Activated naive CD8-positive, alpha-beta T cell treated with anti-CD3 and anti-CD28 coated beads, Interleukin-2, amount 10 ng/mL, durations not matched to agents 7 days and 5 days (primary cell): ENCODE measurements around the gene SZRD1. TPM values are rescaled to one million over a fixed set of nuclear protein-coding genes. Genes with fewer than 3 reads are reported as not detected.
A peak's percentile ranks its signal among the peaks of the same experiment; 100 is the strongest.

Experiments
- ATAC-seq: fragments of 150-1000 bp; cut with Tn5 transposase; one replicate; pipeline ENCODE4 v1.10.0; 2021; ENCODE audit warnings: low read depth, moderate library complexity
- POLR2A ChIA-PET: fragments of 350-600 bp; sonication (Branson Sonifier 250); formaldehyde crosslinking; loops from one replicate; lab custom pipeline; 2021; ENCODE audit warnings: antibody characterized with exemption; lab: Charles Lee
- DNase-seq: peaks from one replicate; pipeline ENCODE4 v3.0.0; 2021
- H3K27ac Mint-ChIP-seq: one replicate; pipeline ENCODE4 v1.8.0; 2022; ENCODE audit warnings: mild to moderate bottlenecking, mixed read lengths
- H3K27me3 Mint-ChIP-seq: one replicate; pipeline ENCODE4 v1.8.0; 2022; ENCODE audit warnings: mild to moderate bottlenecking, moderate library complexity, mixed read lengths
- H3K36me3 Mint-ChIP-seq: one replicate; pipeline ENCODE4 v1.8.0; 2021; ENCODE audit warnings: mild to moderate bottlenecking, mixed read lengths
- H3K4me1 Mint-ChIP-seq: one replicate; pipeline ENCODE4 v1.8.0; 2021; ENCODE audit warnings: mixed read lengths
- H3K4me3 Mint-ChIP-seq: one replicate; pipeline ENCODE4 v1.8.0; 2022; ENCODE audit warnings: mild to moderate bottlenecking, moderate library complexity, mixed read lengths
- H3K9me3 Mint-ChIP-seq: one replicate; pipeline ENCODE4 v1.8.0; 2021; ENCODE audit warnings: mixed read lengths
- total RNA-seq, 2 experiments: library from RNA; stranded (reverse); gene quantifications; one replicate each; pipeline ENCODE4 v1.2.3, GENCODE V29; 2021

SZRD1 gene
- total RNA-seq, 2 experiments from 2014 or later, result 126 to 147 TPM

GRCh38 chr1:16440470-16441281, 73.6 kb downstream of the SZRD1 start, which contains the start of gene NECAP2:
TSS of gene NECAP2 (plus strand) at chr1:16440724. CDS start at chr1:16440762, 38 bp downstream.
- peak within 1 kb of the TSS; percentile 76 for H3K27ac Mint-ChIP-seq
- peak within 1 kb of the TSS; percentile 86 for H3K4me3 Mint-ChIP-seq
- POLR2A ChIA-PET, result interaction anchor here (0.6 to 2.8 kb wide), 13 partner anchors 10 to 464 kb away, joined by 3 to 28 read pairs (median 4); partner anchors contain the start of genes FBXO42, RNU1-1 and SZRD1
- peaks cover 25% of the 10 kb centered on the region for H3K4me1 Mint-ChIP-seq
- ATAC-seq (peak; percentile 89), DNase-seq (peak; percentile 96)
- H3K27me3 Mint-ChIP-seq, result no peaks in the 10 kb centered on the region
- H3K9me3 Mint-ChIP-seq, result no peaks in the 10 kb centered on the region
- H3K36me3 Mint-ChIP-seq, result peaks cover 12% of the 10 kb centered on the region

DNA sequence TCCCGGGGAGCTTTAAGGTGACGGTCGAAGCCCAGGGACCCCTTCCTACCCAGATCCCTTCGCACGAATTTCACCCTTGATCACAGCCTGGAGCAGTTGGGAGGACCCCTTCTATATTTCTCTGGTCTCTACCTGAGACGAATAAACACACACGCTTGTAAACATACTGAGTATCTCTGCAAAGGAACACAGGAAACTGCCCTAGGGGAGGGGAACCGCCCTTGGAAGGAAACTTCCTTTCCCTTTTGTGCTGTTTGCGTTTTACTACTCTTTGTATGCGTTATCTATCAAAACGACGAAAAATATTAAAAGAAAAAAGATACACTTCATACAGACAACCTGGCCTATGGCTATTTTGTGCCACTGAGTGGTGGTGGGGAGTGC, 74.2 kb downstream of the SZRD1 start:
- DNase-seq (no peak), ATAC-seq (peak; percentile 27)
- peaks cover 12% of the 10 kb centered on the region for H3K36me3 Mint-ChIP-seq
- no peaks in the 10 kb centered on the region for H3K9me3 Mint-ChIP-seq
- POLR2A ChIA-PET, result interaction anchor here (0.6 to 2.8 kb wide), 9 partner anchors 11 to 464 kb away, joined by 3 to 28 read pairs (median 4); partner anchors contain the start of gene SZRD1
- H3K4me1 Mint-ChIP-seq, result peaks cover 25% of the 10 kb centered on the region
- H3K4me3 Mint-ChIP-seq, result peak overlapping the region; percentile 86
- no peaks in the 10 kb centered on the region for H3K27me3 Mint-ChIP-seq
- peak overlapping the region; percentile 76 for H3K27ac Mint-ChIP-seq

DNA sequence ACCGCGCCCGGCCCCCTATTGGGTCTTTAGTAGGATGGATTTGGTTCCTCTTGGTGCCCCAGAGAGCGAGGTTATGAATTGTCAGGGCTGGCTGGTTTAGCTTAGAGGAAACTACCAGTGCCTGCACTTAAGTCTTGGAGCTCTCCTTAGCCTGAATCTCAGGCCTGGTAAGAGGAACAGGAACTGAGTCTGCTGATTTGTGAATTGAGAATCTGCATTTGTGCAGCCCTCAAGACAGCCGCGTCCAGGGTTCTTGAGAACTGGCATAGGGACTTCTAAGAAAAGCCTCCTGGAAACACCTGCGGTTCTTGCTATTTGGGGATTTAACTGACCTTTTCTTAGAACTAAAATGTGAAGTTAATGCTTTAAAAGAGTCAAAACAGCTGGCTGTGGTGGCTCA, 75.2 kb downstream of the SZRD1 start:
- POLR2A ChIA-PET, result interaction anchor here (1.0 to 1.9 kb wide), 3 partner anchors 21 to 71 kb away, joined by 3 to 7 read pairs (median 3); no protein-coding TSS in a partner anchor
- H3K27me3 Mint-ChIP-seq, result no peaks in the 10 kb centered on the region
- peaks cover 13% of the 10 kb centered on the region for H3K36me3 Mint-ChIP-seq
- no peak for DNase-seq
- peak overlapping the region; percentile 49 for H3K27ac Mint-ChIP-seq
- H3K9me3 Mint-ChIP-seq, result no peaks in the 10 kb centered on the region
- no peak for ATAC-seq
- peaks cover 25% of the 10 kb centered on the region for H3K4me1 Mint-ChIP-seq
- peak overlapping the region; percentile 86 for H3K4me3 Mint-ChIP-seq

DNA sequence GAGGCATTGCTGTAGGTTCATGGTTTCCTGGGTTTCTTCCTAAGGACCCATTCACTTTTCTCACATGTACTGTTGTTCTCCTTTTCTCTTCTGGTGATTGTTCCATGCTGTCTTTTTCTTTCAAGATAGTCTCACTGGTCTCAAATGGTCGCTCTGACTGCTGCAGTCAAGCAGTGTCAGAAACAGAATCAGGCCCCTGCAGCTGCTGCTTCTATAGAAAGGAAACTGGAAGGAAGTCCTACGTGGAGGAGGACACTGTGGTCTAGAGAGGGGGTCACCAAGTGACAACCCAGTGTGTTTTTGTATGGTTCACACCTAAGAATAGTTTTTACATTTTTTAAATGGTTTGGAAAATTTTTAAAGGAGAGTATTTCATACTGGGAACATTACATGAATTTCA, 75.9 kb downstream of the SZRD1 start:
- ATAC-seq (no peak), DNase-seq (no peak)
- POLR2A ChIA-PET, result interaction anchor here (1.0 to 1.9 kb wide), 2 partner anchors 22 to 71 kb away, joined by 3 to 7 read pairs; no protein-coding TSS in a partner anchor
- peak overlapping the region; percentile 68 for H3K4me3 Mint-ChIP-seq
- H3K4me1 Mint-ChIP-seq, result peaks cover 25% of the 10 kb centered on the region
- no peaks in the 10 kb centered on the region for H3K9me3 Mint-ChIP-seq
- no peaks in the 10 kb centered on the region for H3K27me3 Mint-ChIP-seq
- peaks cover 18% of the 10 kb centered on the region for H3K36me3 Mint-ChIP-seq
- peak overlapping the region; percentile 74 for H3K27ac Mint-ChIP-seq

DNA sequence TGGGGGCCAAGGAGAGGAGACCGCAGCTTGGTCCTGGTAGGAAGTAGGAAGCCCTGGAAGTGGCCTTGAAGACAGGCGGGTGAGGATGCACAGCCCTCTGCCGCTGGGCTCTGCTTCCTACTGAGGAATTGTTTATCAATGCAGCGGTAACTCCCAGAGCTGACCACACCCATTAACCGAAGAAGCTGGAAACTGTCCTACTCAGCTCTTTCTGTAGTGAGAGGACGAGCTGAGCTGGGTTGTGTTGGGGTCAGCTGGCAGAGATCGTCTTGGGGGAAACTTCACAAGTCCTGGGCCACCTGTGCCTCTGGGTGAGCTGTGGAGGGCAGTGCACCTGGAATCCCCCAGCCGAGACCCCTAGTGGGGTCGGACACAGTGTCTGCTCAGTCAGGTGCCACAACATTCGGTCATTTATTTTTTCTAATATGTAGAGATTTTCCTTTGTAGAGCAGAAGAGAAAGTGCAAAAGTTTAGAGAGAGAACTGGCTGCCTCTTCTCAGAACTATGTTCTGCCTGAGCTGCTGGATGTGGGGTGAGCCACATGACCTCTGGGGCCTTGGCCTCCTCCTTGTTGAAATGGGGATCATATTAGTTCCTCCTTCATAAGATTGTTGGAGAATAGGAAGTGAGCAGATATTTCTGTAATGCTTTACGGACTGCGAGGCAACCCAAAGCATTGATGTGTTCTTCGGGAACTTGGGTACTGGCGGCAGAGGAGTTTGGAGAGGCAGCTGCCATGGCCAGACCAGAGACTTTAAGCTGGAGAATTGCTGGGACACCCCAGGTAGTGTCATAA, 77.1 kb downstream of the SZRD1 start:
- DNase-seq (no peak), ATAC-seq (no peak)
- Mint-ChIP-seq H3K27ac (peak overlapping the region; percentile 40), H3K9me3 (no peaks in the 10 kb centered on the region), H3K4me1 (peaks cover 24% of the 10 kb centered on the region), H3K36me3 (peaks cover 22% of the 10 kb centered on the region), H3K27me3 (no peaks in the 10 kb centered on the region), H3K4me3 (no peak overlapping the region)
- POLR2A ChIA-PET, result interaction anchor here (0.8 to 1.9 kb wide), 2 partner anchors 23 to 77 kb away, joined by 3 to 7 read pairs; partner anchors contain the start of gene SZRD1

DNA sequence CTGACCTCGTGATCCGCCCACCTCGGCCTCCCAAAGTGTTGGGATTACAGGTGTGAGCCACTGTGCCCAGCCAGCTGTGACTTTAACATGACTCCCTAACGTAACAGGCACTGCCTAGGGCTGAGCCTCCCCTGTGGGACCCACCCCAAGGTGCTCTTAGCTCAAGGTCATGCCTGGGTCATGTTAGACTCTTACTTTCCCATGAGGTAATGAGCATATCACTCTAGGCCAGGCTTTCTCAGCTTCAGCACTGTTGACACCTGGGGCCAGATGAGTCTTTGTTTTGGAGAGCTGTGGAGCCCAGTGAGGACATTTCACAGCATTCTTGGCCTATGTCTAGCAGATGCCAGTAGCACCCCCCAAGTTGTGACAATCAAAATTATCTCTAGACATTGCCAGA, 78.0 kb downstream of the SZRD1 start:
- DNase-seq (no peak), ATAC-seq (no peak)
- POLR2A ChIA-PET, result interaction anchor here (0.8 kb wide), 1 partner anchor 78 kb away, joined by 3 read pairs; the partner anchor contains the start of gene SZRD1
- Mint-ChIP-seq H3K27ac (no peak overlapping the region), H3K4me3 (no peak overlapping the region), H3K36me3 (peaks cover 26% of the 10 kb centered on the region), H3K27me3 (no peaks in the 10 kb centered on the region), H3K9me3 (no peaks in the 10 kb centered on the region), H3K4me1 (peaks cover 30% of the 10 kb centered on the region)

DNA sequence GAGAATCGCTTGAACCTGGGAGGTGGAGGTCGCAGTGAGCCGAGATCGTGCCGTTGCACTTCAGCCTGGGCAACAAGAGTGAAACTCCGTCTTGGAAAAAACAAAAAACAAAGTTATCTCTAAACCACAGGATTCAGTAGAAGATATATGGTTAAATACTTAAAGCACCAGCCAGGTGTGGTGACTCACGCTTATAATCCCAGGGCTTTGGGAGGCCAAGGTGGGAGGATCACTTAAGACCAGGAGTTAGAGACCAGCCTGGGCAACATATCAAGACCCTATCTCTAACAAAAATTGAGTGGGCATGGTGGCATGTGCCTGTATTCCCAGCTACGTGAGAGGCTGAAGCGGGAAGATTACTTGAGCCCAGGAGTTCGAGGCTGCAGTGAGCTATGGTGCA, 79.1 kb downstream of the SZRD1 start:
- H3K27ac Mint-ChIP-seq, result no peak overlapping the region
- H3K36me3 Mint-ChIP-seq, result peaks cover 26% of the 10 kb centered on the region
- no peak overlapping the region for H3K4me3 Mint-ChIP-seq
- POLR2A ChIA-PET, result no interaction called here
- no peaks in the 10 kb centered on the region for H3K9me3 Mint-ChIP-seq
- no peak for DNase-seq
- no peak for ATAC-seq
- no peaks in the 10 kb centered on the region for H3K27me3 Mint-ChIP-seq
- H3K4me1 Mint-ChIP-seq, result peaks cover 27% of the 10 kb centered on the region

DNA sequence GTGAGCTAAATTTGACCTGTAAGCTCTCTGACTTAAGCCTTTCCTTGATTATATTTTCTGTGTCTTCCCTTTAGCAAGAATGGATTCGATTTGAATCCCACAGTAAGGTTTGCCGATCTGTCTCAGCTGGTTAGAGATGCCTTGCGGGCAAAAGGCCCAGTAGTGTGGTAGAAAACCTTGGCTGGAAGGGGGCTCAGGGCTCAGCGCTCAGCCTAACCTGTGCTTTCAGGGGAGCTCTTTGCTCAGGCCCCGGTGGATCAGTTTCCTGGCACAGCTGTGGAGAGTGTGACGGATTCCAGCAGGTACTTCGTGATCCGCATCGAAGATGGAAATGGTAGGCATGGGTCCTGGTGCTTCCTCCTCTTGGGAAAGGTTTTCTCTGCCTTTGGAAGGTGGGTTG, 80.6 kb downstream of the SZRD1 start:
- Mint-ChIP-seq H3K9me3 (no peaks in the 10 kb centered on the region), H3K27ac (peak overlapping the region; percentile 62), H3K4me1 (peaks cover 23% of the 10 kb centered on the region), H3K27me3 (no peaks in the 10 kb centered on the region), H3K36me3 (peaks cover 32% of the 10 kb centered on the region), H3K4me3 (no peak overlapping the region)
- DNase-seq (no peak), ATAC-seq (no peak)
- POLR2A ChIA-PET, result no interaction called here

Other genes with a start within 250 kb of the SZRD1 start
- not detected for gene EPHA2, start 211.2 kb upstream of the SZRD1 start, total RNA-seq
- gene ARHGEF19, start 154.6 kb upstream of the SZRD1 start, total RNA-seq, result 10 to 100 TPM in 1 of 2 experiments, 1 to 10 TPM in 1; 7.5 to 10.2 TPM
- gene CPLANE2, start 130.1 kb upstream of the SZRD1 start, total RNA-seq, result 1 to 10 TPM; 6.8 to 7.3 TPM
- gene FBXO42, start 14.8 kb upstream of the SZRD1 start, total RNA-seq, result 10 to 100 TPM; 22.3 to 25.1 TPM
- gene SPATA21, start 70.2 kb downstream of the SZRD1 start, total RNA-seq, result not detected
- gene NECAP2, start 73.5 kb downstream of the SZRD1 start, total RNA-seq, result 100 to 1,000 TPM; 110 to 111 TPM
- gene RNU1-1, start 147.0 kb downstream of the SZRD1 start, total RNA-seq, result 1,000 to 10,000 TPM; 3,257 to 3,430 TPM
- gene NBPF1, start 246.3 kb downstream of the SZRD1 start, total RNA-seq, result 10 to 100 TPM; 11.3 to 12.6 TPM